GM12878 (cell line): Measurements from ENCODE around the gene PRPSAP2. TPM values are rescaled to one million over a fixed set of nuclear protein-coding genes. Genes with fewer than 3 reads are reported as not detected.

Experiments used
- ATAC-seq: fragments of 200-7000 bp; cut with Tn5 transposase; 3 replicates; pipeline ENCODE4 v1.9.1; 2020; ENCODE audit warnings: mild to moderate bottlenecking, moderate library complexity
- BruUV-seq: library from RNA; stranded (reverse); fragments of 400-500 nt; replicated peaks from 2 replicates; lab custom pipeline; 2021; lab: Mats Ljungman, UMichigan
- CTCF ChIA-PET: fragments of 300-600 bp; sonication (Branson Sonifier 250); formaldehyde crosslinking; extraction: SDS; loops from one replicate; lab custom pipeline; 2021; ENCODE audit warnings: inconsistent platforms; lab: Yijun Ruan, JAX
- POLR2A ChIA-PET: fragments of 350-600 bp; formaldehyde crosslinking; extraction: SDS; loops from one replicate; lab custom pipeline; 2021; ENCODE audit warnings: inconsistent platforms; lab: Charles Lee
- RAD21 ChIA-PET: fragments of 300-600 bp; sonication (Branson Sonifier 250); formaldehyde crosslinking; loops from one replicate; lab custom pipeline; 2023; ENCODE audit warnings: antibody characterized with exemption; ENCODE audit not compliant: unreplicated experiment; lab: Charles Lee
- SMC1A ChIA-PET: fragments of 300-600 bp; sonication (Branson Sonifier 250); formaldehyde crosslinking; loops from one replicate; lab custom pipeline; 2023; ENCODE audit not compliant: unreplicated experiment, uncharacterized antibody; lab: Charles Lee
- DNase-seq: peaks from one replicate; pipeline ENCODE4 v3.0.0-alpha.2; 2011; ENCODE audit warnings: low read depth, low spot score
- FAIRE-seq: peaks from 3 replicates; lab custom pipeline; 2011; peaks lifted over from hg19 to GRCh38; lab: Jason Lieb, UNC
- H2AFZ ChIP-seq: 2 replicates; pipeline ENCODE4 v1.6.0; 2011; ENCODE audit warnings: low read depth, low read length, control low read depth; ENCODE audit not compliant: control insufficient read depth
- H3K27ac ChIP-seq: 2 replicates; pipeline ENCODE4 v1.5.1; 2011; ENCODE audit warnings: control low read depth; ENCODE audit not compliant: control insufficient read depth, insufficient read depth
- H3K27me3 ChIP-seq, 2 experiments: replicated peaks in 1 of 2; 2 replicates each; pipeline versions ENCODE4 v1.6.0 to v1.6.1; 2011; ENCODE audit warnings: low read length in 1 of 2; ENCODE audit not compliant: control insufficient read depth in 2 of 2, insufficient read depth in 2 of 2
- H3K36me3 ChIP-seq, 2 experiments: 2 replicates each; pipeline ENCODE4 v1.5.1; 2011; ENCODE audit warnings: low read length in 1 of 2; ENCODE audit not compliant: control insufficient read depth in 2 of 2, insufficient read depth in 2 of 2
- H3K4me1 ChIP-seq: 2 replicates; pipeline ENCODE4 v1.6.1; 2011; ENCODE audit warnings: mild to moderate bottlenecking, low read length, moderate library complexity, mixed read lengths; ENCODE audit not compliant: control insufficient read depth, insufficient read depth
- H3K4me2 ChIP-seq: 2 replicates; pipeline ENCODE4 v1.6.0; 2011; ENCODE audit warnings: control low read depth; ENCODE audit not compliant: control insufficient read depth, insufficient read depth
- H3K4me3 ChIP-seq: fragments of 200-600 bp; sonication (generic); 2 replicates; pipeline ENCODE4 v1.5.1; 2016
- H3K79me2 ChIP-seq: 2 replicates; pipeline ENCODE4 v1.6.0; 2011; ENCODE audit warnings: low read length; ENCODE audit not compliant: control insufficient read depth, insufficient read depth
- H3K9ac ChIP-seq: 2 replicates; pipeline ENCODE4 v1.8.0; 2011; ENCODE audit warnings: low read length, control low read depth, mixed read lengths; ENCODE audit not compliant: control insufficient read depth, insufficient read depth
- H3K9me3 ChIP-seq: replicated peaks from 3 replicates; pipeline ENCODE4 v1.5.1; 2011; ENCODE audit warnings: mild to moderate bottlenecking, low read length; ENCODE audit not compliant: control insufficient read depth, insufficient read depth
- H4K20me1 ChIP-seq: 2 replicates; pipeline ENCODE4 v1.6.0; 2011; ENCODE audit not compliant: control insufficient read depth, insufficient read depth
- FOS ChIP-seq: IDR thresholded peaks from 3 replicates; pipeline ENCODE4 v1.6.1; 2011; ENCODE audit warnings: borderline replicate concordance; ENCODE audit not compliant: insufficient read length; ENCODE audit errors: extremely low read depth
- MEF2B ChIP-seq: fragments of 450-650 bp; IDR thresholded peaks from 2 replicates; pipeline ENCODE4 v1.6.1; 2018; ENCODE audit warnings: mild to moderate bottlenecking, moderate library complexity; ENCODE audit not compliant: partially characterized antibody, poor library complexity, severe bottlenecking
- MXI1 ChIP-seq: fragments of 150-350 bp; IDR thresholded peaks from 2 replicates; pipeline ENCODE4 v1.6.1; 2011; ENCODE audit warnings: low read depth, mild to moderate bottlenecking, inconsistent platforms, low read length, improper control_type of control experiment
- RUNX3 ChIP-seq: IDR thresholded peaks from 2 replicates; pipeline ENCODE4 v1.6.1; 2012; ENCODE audit warnings: low read length, inconsistent platforms
- ZNF274 ChIP-seq: IDR thresholded peaks from one replicate; pipeline ENCODE4 v1.8.0; 2011; ENCODE audit not compliant: insufficient read length, insufficient read depth
- WGBS: methylation state at CpG from one replicate; pipeline ENCODE4 v1.1.6; 2016; ENCODE audit warnings: low lambda C conversion rate; ENCODE audit not compliant: insufficient replicate concordance, insufficient coverage; ENCODE audit errors: missing lambda C conversion rate; 5-methylcytosine and 5-hydroxymethylcytosine counted together
- in situ Hi-C: fragments of 300-500 bp; cut with MboI; formaldehyde crosslinking; loops from 9 replicates; pipeline ENCODE4 v1.14.3; 2018; ENCODE audit warnings: mixed read lengths
- intact Hi-C: fragments of 100-400 bp; cut with micrococcal nuclease; formaldehyde crosslinking; loops from one replicate; pipeline ENCODE4 v1.14.2; 2022; ENCODE audit not compliant: unreplicated experiment
- polyA plus RNA-seq, 11 experiments: library from polyadenylated mRNA; depleted of rRNA in 4 of 11; unstranded in 6 of 11; stranded (reverse) in 5 of 11; fragments of >200 nt; fragmentation: Nextera tagmentation in 4 of 11; fragmentation: Illumina TruSeq in 1 of 11; extraction: Ambion mirVana in 4 of 11; extraction: Trizol in 1 of 11; gene quantifications; 1 replicate in 1 of 11; 2 replicates in 10 of 11; pipeline versions ENCODE4 v1.2.1 to v1.2.3, GENCODE V29; 2011 to 2016; ENCODE audit warnings: inconsistent platforms in 2 of 11, missing spikeins in 2 of 11, low read depth in 1 of 11
- total RNA-seq, 4 experiments: library from RNA; depleted of rRNA in 3 of 4; stranded (reverse); fragments of >200 nt in 3 of 4; fragmentation: Illumina TruSeq in 1 of 4; extraction: Trizol in 1 of 4; gene quantifications; 2 replicates each; pipeline versions ENCODE4 v1.2.1 to v1.2.3, GENCODE V29; 2013 to 2021
- TF ChIP-seq, protein P1 (sequence below): fragments of 150-350 bp; IDR thresholded peaks from 2 replicates; pipeline ENCODE4 v1.6.1; 2014; ENCODE audit warnings: mild to moderate bottlenecking, low read depth, low read length

PRPSAP2 gene
- total and polyA plus RNA-seq, 10 of the 15 experiments (the other 5 are each of a cell fraction or from before 2014, with no cell fraction given), result 33.2 to 102 (median 83.8) TPM

DNA sequence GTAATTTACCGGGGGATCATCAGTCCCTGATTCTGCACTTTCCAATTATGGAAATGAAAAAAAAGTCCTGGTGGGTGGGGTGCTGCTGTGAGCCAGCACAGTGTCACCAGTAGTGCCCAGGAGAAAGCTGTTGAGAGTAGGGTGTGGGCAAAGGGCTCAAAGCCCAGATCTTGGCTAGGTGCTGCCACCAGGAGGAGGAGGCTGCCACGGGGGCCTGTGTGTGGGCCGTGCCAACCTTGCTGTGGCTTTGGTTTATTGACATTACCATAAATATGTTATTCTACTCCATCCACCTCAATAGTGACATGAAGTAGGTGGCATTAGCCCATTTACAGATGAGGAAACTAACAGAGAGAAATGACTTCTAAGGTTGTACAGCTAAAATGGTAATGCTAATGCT is 6.7 kb upstream of the PRPSAP2 start:
- no peaks in the 10 kb centered on the region for H3K36me3 ChIP-seq
- FAIRE-seq (no peak), ATAC-seq (no peak), DNase-seq (no peak)
- no peak overlapping the region for H3K4me2 ChIP-seq
- intact Hi-C loops (no loop called here), in situ Hi-C loops (loop anchor here (25.0 kb wide), 1 partner anchor 239 kb away; no protein-coding TSS in a partner anchor)
- TF ChIP-seq ZNF274 (no peak), MEF2B (no peak), MXI1 (no peak), FOS (no peak), RUNX3 (no peak)
- TF ChIP-seq, protein P1, sequence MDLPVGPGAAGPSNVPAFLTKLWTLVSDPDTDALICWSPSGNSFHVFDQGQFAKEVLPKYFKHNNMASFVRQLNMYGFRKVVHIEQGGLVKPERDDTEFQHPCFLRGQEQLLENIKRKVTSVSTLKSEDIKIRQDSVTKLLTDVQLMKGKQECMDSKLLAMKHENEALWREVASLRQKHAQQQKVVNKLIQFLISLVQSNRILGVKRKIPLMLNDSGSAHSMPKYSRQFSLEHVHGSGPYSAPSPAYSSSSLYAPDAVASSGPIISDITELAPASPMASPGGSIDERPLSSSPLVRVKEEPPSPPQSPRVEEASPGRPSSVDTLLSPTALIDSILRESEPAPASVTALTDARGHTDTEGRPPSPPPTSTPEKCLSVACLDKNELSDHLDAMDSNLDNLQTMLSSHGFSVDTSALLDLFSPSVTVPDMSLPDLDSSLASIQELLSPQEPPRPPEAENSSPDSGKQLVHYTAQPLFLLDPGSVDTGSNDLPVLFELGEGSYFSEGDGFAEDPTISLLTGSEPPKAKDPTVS, result no peak
- no peak overlapping the region for H3K9ac ChIP-seq
- H3K4me3 ChIP-seq, result no peak overlapping the region
- ChIA-PET POLR2A (no interaction called here), SMC1A (interaction anchor here (1.8 to 3.3 kb wide), 2 partner anchors 8 to 10 kb away, joined by 10 to 11 read pairs; no protein-coding TSS in a partner anchor), RAD21 (interaction anchor here (1.2 to 1.5 kb wide), 2 partner anchors 8 to 72 kb away, joined by 3 to 4 read pairs; no protein-coding TSS in a partner anchor), CTCF (interaction anchor here (0.6 to 1.3 kb wide), 3 partner anchors 9 to 88 kb away, joined by 3 to 4 read pairs (median 3); no protein-coding TSS in a partner anchor)
- no peak overlapping the region for H2AFZ ChIP-seq
- no peaks in the 10 kb centered on the region for H3K27me3 ChIP-seq
- no peaks in the 10 kb centered on the region for H4K20me1 ChIP-seq
- no TSS peak for BruUV-seq
- peaks cover under 1% of the 10 kb centered on the region for H3K79me2 ChIP-seq
- H3K27ac ChIP-seq, result no peak overlapping the region
- H3K9me3 ChIP-seq, result no peaks in the 10 kb centered on the region
- WGBS, result 43% methylated on average over 3 of the region's 3 CpGs
- peaks cover 6% of the 10 kb centered on the region for H3K4me1 ChIP-seq
